Ishikawa (cell line): Measurements from ENCODE around the gene ARPC5L.

Experiments
- CEBPB ChIP-seq: IDR thresholded peaks from 2 replicates; pipeline ENCODE4 v1.6.1; 2012
- CREB1 ChIP-seq: IDR thresholded peaks from 2 replicates; pipeline ENCODE4 v1.6.1; 2012; ENCODE audit warnings: low read depth
- EGR1 ChIP-seq: IDR thresholded peaks from 2 replicates; pipeline ENCODE4 v1.6.1; 2012
- EP300 ChIP-seq: IDR thresholded peaks from 2 replicates; pipeline ENCODE4 v1.6.1; 2012; ENCODE audit warnings: borderline replicate concordance
- FOXM1 ChIP-seq: IDR thresholded peaks from 2 replicates; pipeline ENCODE4 v1.6.1; 2012; ENCODE audit warnings: low read depth, borderline replicate concordance
- NFIC ChIP-seq: IDR thresholded peaks from 2 replicates; pipeline ENCODE4 v1.6.1; 2012
- RAD21 ChIP-seq: IDR thresholded peaks from 2 replicates; pipeline ENCODE4 v1.6.1; 2012; ENCODE audit warnings: low read depth
- REST ChIP-seq: IDR thresholded peaks from 2 replicates; pipeline ENCODE4 v1.6.1; 2012; ENCODE audit warnings: low read depth, mild to moderate bottlenecking
- TAF1 ChIP-seq: IDR thresholded peaks from 2 replicates; pipeline ENCODE4 v1.6.1; 2012; ENCODE audit warnings: low read depth, mild to moderate bottlenecking
- TCF12 ChIP-seq: IDR thresholded peaks from 2 replicates; pipeline ENCODE4 v1.6.1; 2012; ENCODE audit warnings: low read depth
- TEAD4 ChIP-seq: IDR thresholded peaks from 2 replicates; pipeline ENCODE4 v1.6.1; 2012
- YY1 ChIP-seq: IDR thresholded peaks from 2 replicates; pipeline ENCODE4 v1.6.1; 2012; ENCODE audit warnings: low read depth
- ZBTB7A ChIP-seq: IDR thresholded peaks from 2 replicates; pipeline ENCODE4 v1.6.1; 2012; ENCODE audit warnings: low read depth
- TF ChIP-seq, protein P1 (sequence below): IDR thresholded peaks from 2 replicates; pipeline ENCODE4 v1.6.1; 2012
- TF ChIP-seq, protein P2 (sequence below): IDR thresholded peaks from 2 replicates; pipeline ENCODE4 v1.6.1; 2012

Gene ARPC5L

DNA sequence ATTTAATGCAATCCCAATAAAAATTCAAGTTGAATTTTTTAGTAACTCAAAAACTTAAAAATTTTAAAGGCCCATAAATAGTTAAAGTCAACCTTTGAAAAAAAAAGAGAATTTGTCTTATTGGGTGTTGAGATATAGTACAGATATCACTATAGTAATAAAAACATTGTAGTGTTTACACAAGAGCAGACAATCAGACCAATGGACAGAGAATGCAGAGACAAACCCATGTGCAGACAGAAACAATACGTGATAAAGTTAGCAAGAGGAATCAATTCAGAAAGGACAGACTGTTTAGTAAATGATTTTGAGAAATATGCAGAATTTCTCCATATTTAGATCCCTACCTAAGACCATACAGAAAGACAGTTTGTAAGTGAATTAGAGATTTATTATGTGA lies 45.0 kb downstream of the ARPC5L start:
- TF ChIP-seq TCF12 (no peak), CREB1 (no peak), EP300 (no peak), TEAD4 (no peak), ZBTB7A (no peak), NFIC (no peak), FOXM1 (no peak), EGR1 (no peak), CEBPB (no peak), REST (no peak), RAD21 (no peak), TAF1 (no peak)
- TF ChIP-seq, protein P1, sequence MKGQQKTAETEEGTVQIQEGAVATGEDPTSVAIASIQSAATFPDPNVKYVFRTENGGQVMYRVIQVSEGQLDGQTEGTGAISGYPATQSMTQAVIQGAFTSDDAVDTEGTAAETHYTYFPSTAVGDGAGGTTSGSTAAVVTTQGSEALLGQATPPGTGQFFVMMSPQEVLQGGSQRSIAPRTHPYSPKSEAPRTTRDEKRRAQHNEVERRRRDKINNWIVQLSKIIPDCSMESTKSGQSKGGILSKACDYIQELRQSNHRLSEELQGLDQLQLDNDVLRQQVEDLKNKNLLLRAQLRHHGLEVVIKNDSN: no peak

- TF ChIP-seq, protein P2, sequence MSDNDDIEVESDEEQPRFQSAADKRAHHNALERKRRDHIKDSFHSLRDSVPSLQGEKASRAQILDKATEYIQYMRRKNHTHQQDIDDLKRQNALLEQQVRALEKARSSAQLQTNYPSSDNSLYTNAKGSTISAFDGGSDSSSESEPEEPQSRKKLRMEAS: no peak
- TF ChIP-seq EP300: no peak
- no peak for TF ChIP-seq TEAD4
- no peak for TF ChIP-seq NFIC
- TF ChIP-seq TAF1: no peak
- TF ChIP-seq CEBPB: no peak
- TF ChIP-seq FOXM1: no peak
- TF ChIP-seq YY1: no peak
- TF ChIP-seq CREB1: no peak
- no peak for TF ChIP-seq EGR1
- no peak for TF ChIP-seq RAD21
- TF ChIP-seq ZBTB7A: no peak
- TF ChIP-seq, protein P1: no peak
- TF ChIP-seq TCF12: no peak
- TF ChIP-seq REST: no peak
Measured at GRCh38 chr9:124908098-124908497, 46.2 kb downstream of the ARPC5L start.

GRCh38 chr9:124911766-124912165 lies 49.8 kb downstream of the ARPC5L start:
- TF ChIP-seq NFIC: no peak
- no peak for TF ChIP-seq RAD21
- TF ChIP-seq, protein P2: no peak
- no peak for TF ChIP-seq REST
- TF ChIP-seq EGR1: no peak
- no peak for TF ChIP-seq CREB1
- TF ChIP-seq FOXM1: no peak

DNA sequence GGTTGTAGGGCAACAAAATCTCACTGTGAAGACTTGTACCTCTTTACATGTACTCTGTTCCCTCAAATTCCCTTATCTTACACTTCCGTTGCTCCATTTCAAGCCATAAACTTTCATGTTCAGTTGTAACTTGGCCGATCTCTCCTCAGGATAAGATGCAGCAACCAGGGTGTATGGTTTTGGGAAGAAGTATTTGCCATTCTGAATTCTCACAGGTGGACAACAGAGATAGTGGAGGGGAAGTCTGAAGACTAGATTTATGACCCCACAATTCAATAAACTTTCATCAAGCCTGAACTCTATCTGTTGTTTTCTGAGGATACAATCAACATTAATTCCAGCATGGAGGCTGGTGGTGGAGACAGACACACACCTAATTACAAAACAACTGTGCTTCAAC lies 51.4 kb downstream of the ARPC5L start:
- TF ChIP-seq EP300: no peak
- TF ChIP-seq FOXM1: no peak
- TF ChIP-seq RAD21: no peak
- TF ChIP-seq ZBTB7A: no peak
- TF ChIP-seq, protein P2: no peak
- no peak for TF ChIP-seq NFIC
- TF ChIP-seq TAF1: no peak
- TF ChIP-seq, protein P1: no peak
- no peak for TF ChIP-seq YY1
- TF ChIP-seq REST: no peak
- TF ChIP-seq TCF12: no peak
- no peak for TF ChIP-seq CEBPB
